ENCODE measurements around the gene DDRGK1. TPM values are rescaled to one million over a fixed set of nuclear protein-coding genes. Genes with fewer than 3 reads are reported as not detected.
A peak's percentile ranks its signal among the peaks of the same experiment; 100 is the strongest.

Gene DDRGK1
- polyA plus RNA-seq, result 10 to 100 TPM; 37.1 to 96.9 (median 69.9) TPM
- long read RNA-seq, donor 1, transcript DDRGK1-201 (9 exons, 1,306 nt), result major isoform, 47 of 138 reads
- long read RNA-seq, donor 1, transcript DDRGK1-204 (2 exons, 865 nt), result minor isoform, 6 of 138 reads
- long read RNA-seq, donor 1, partial matches to known transcripts, result 29 of 138 reads
- long read RNA-seq, donor 1, other reads (novel, unspliced or antisense), result 55 of 138 reads
- long read RNA-seq, donor 2, transcript DDRGK1-201 (9 exons, 1,306 nt), result major isoform, 10 of 17 reads
- long read RNA-seq, donor 2, partial matches to known transcripts, result 5 of 17 reads
- long read RNA-seq, donor 2, other reads (novel, unspliced or antisense), result 0 of 17 reads
- long read RNA-seq, donor 3, transcript DDRGK1-201 (9 exons, 1,306 nt), result major isoform, 24 of 30 reads
- long read RNA-seq, donor 3, transcript DDRGK1-204 (2 exons, 865 nt), result minor isoform, 6 of 30 reads
- long read RNA-seq, donor 3, partial matches to known transcripts, result 0 of 30 reads
- long read RNA-seq, donor 3, other reads (novel, unspliced or antisense), result 0 of 30 reads
- long read RNA-seq, donor 4, partial matches to known transcripts, result 0 of 2 reads
- long read RNA-seq, donor 4, other reads (novel, unspliced or antisense), result 0 of 2 reads
- long read RNA-seq, donor 5, transcript DDRGK1-201 (9 exons, 1,306 nt), result major isoform, 9 of 16 reads
- long read RNA-seq, donor 5, partial matches to known transcripts, result 5 of 16 reads
- long read RNA-seq, donor 5, other reads (novel, unspliced or antisense), result 0 of 16 reads
- long read RNA-seq, donor 6, transcript DDRGK1-201 (9 exons, 1,306 nt), result major isoform, 20 of 22 reads
- long read RNA-seq, donor 6, partial matches to known transcripts, result 0 of 22 reads
- long read RNA-seq, donor 6, other reads (novel, unspliced or antisense), result 0 of 22 reads
- long read RNA-seq, donor 7, transcript DDRGK1-201 (9 exons, 1,306 nt), result major isoform, 16 of 21 reads
- long read RNA-seq, donor 7, transcript DDRGK1-204 (2 exons, 865 nt), result minor isoform, 5 of 21 reads
- long read RNA-seq, donor 7, partial matches to known transcripts, result 0 of 21 reads
- long read RNA-seq, donor 7, other reads (novel, unspliced or antisense), result 0 of 21 reads
- long read RNA-seq, donor 8, partial matches to known transcripts, result 9 of 16 reads
- long read RNA-seq, donor 8, other reads (novel, unspliced or antisense), result 6 of 16 reads
- long read RNA-seq, donor 9, partial matches to known transcripts, result 0 of 5 reads
- long read RNA-seq, donor 9, other reads (novel, unspliced or antisense), result 0 of 5 reads
- long read RNA-seq, donor 10, transcript DDRGK1-201 (9 exons, 1,306 nt), result major isoform, 26 of 36 reads
- long read RNA-seq, donor 10, partial matches to known transcripts, result 6 of 36 reads
- long read RNA-seq, donor 10, other reads (novel, unspliced or antisense), result 0 of 36 reads

- Histone ChIP-seq H3K9me3 (ENCODE audit: control insufficient read depth in 2 of 2, insufficient read depth in 1 of 2, low read depth in 1 of 2, low read length in 1 of 2) (no peaks in the 10 kb centered on the region), H3K4me1 (ENCODE audit: control insufficient read depth in 3 of 3, insufficient read depth in 2 of 3, low read depth in 1 of 3, low read length in 2 of 3) (peaks cover 0 to 23% (median 3%) of the 10 kb centered on the region in 3 donors), H3K27ac (ENCODE audit: low read depth in 1 of 3, low read length in 2 of 3) (peak within 1 kb of the TSS; percentile 78 to 94 (median 86)), H3K4me3 (ENCODE audit: low read depth in 1 of 3, low read length in 3 of 3) (peak within 1 kb of the TSS; percentile 73 to 80 (median 78)), H3K27me3 (ENCODE audit: control insufficient read depth in 3 of 3, insufficient read depth in 3 of 3, low read length in 3 of 3) (no peaks in the 10 kb centered on the region), H3K36me3 (ENCODE audit: control insufficient read depth in 3 of 3, insufficient read depth in 2 of 3, low read depth in 1 of 3, low read length in 3 of 3) (peaks cover 0 to 36% (median 10%) of the 10 kb centered on the region in 3 donors)
- DNase-seq (peak; percentile 86 to 96), FAIRE-seq (no peak)
- 0% methylated on average over 32 to 48 of the region's 48 CpGs for WGBS, 3 donors
Measured at GRCh38 chr20:3204124-3204794, at the start of gene DDRGK1. Gene DDRGK1, minus strand, starts transcription at chr20:3204682. Its CDS starts 55 bp downstream, at chr20:3204627.

- peaks cover 0 to 32% (median 2%) of the 10 kb centered on the region in 3 donors for H3K27me3 ChIP-seq (ENCODE audit: control insufficient read depth in 3 of 3, insufficient read depth in 3 of 3, low read length in 3 of 3)
- no peak overlapping the region for H3K27ac ChIP-seq (ENCODE audit: low read depth in 1 of 3, low read length in 2 of 3)
- no peak for FAIRE-seq
- DNase-seq, result no peak
- H3K4me1 ChIP-seq (ENCODE audit: control insufficient read depth in 3 of 3, insufficient read depth in 2 of 3, low read depth in 1 of 3, low read length in 2 of 3), result peaks cover 0 to 9% (median 2%) of the 10 kb centered on the region in 3 donors
- H3K4me3 ChIP-seq (ENCODE audit: low read depth in 1 of 3, low read length in 3 of 3), result no peak overlapping the region
- 68 to 90% (median 78%) methylated on average over 8 of the region's 8 CpGs for WGBS, 3 donors
- H3K9me3 ChIP-seq (ENCODE audit: control insufficient read depth in 2 of 2, insufficient read depth in 1 of 2, low read depth in 1 of 2, low read length in 1 of 2), result no peaks in the 10 kb centered on the region
- H3K36me3 ChIP-seq (ENCODE audit: control insufficient read depth in 3 of 3, insufficient read depth in 2 of 3, low read depth in 1 of 3, low read length in 3 of 3), result peaks cover 0 to 57% (median 7%) of the 10 kb centered on the region in 3 donors
Measured at GRCh38 chr20:3251806-3252205, 47.3 kb upstream of the DDRGK1 start.

GRCh38 chr20:3250091-3250504 lies 45.6 kb upstream of the DDRGK1 start:
- WGBS, 3 donors, result 60 to 69% (median 64%) methylated on average over 10 of the region's 10 CpGs
- Histone ChIP-seq H3K27ac (ENCODE audit: low read depth in 1 of 3, low read length in 2 of 3) (no peak overlapping the region), H3K4me1 (ENCODE audit: control insufficient read depth in 3 of 3, insufficient read depth in 2 of 3, low read depth in 1 of 3, low read length in 2 of 3) (peaks cover 0 to 9% (median 2%) of the 10 kb centered on the region in 3 donors), H3K27me3 (ENCODE audit: control insufficient read depth in 3 of 3, insufficient read depth in 3 of 3, low read length in 3 of 3) (peaks cover 0 to 36% (median 2%) of the 10 kb centered on the region in 3 donors), H3K4me3 (ENCODE audit: low read depth in 1 of 3, low read length in 3 of 3) (no peak overlapping the region), H3K9me3 (ENCODE audit: control insufficient read depth in 2 of 2, insufficient read depth in 1 of 2, low read depth in 1 of 2, low read length in 1 of 2) (no peaks in the 10 kb centered on the region), H3K36me3 (ENCODE audit: control insufficient read depth in 3 of 3, insufficient read depth in 2 of 3, low read depth in 1 of 3, low read length in 3 of 3) (peaks cover 0 to 42% (median 0%) of the 10 kb centered on the region in 3 donors)
- DNase-seq (no peak), FAIRE-seq (no peak)

GRCh38 chr20:3248993-3249347 lies 44.5 kb upstream of the DDRGK1 start:
- peaks cover 0 to 46% (median 2%) of the 10 kb centered on the region in 3 donors for H3K27me3 ChIP-seq (ENCODE audit: control insufficient read depth in 3 of 3, insufficient read depth in 3 of 3, low read length in 3 of 3)
- H3K27ac ChIP-seq (ENCODE audit: low read depth in 1 of 3, low read length in 2 of 3), result no peak overlapping the region
- FAIRE-seq, result no peak

GRCh38 chr20:3248167-3248992 lies 43.9 kb upstream of the DDRGK1 start:
- H3K4me1 ChIP-seq (ENCODE audit: control insufficient read depth in 3 of 3, insufficient read depth in 2 of 3, low read depth in 1 of 3, low read length in 2 of 3), result peaks cover 0 to 9% (median 2%) of the 10 kb centered on the region in 3 donors
- no peak overlapping the region for H3K4me3 ChIP-seq (ENCODE audit: low read depth in 1 of 3, low read length in 3 of 3)
- WGBS, 3 donors, result 6 to 12% (median 10%) methylated on average over 53 of the region's 53 CpGs
- no peak overlapping the region for H3K27ac ChIP-seq (ENCODE audit: low read depth in 1 of 3, low read length in 2 of 3)
- peak; percentile 28 to 39 for DNase-seq
- peaks cover 0 to 51% (median 2%) of the 10 kb centered on the region in 3 donors for H3K27me3 ChIP-seq (ENCODE audit: control insufficient read depth in 3 of 3, insufficient read depth in 3 of 3, low read length in 3 of 3)
- H3K36me3 ChIP-seq (ENCODE audit: control insufficient read depth in 3 of 3, insufficient read depth in 2 of 3, low read depth in 1 of 3, low read length in 3 of 3), result peaks cover 0 to 28% (median 0%) of the 10 kb centered on the region in 3 donors
- no peak for FAIRE-seq
- no peaks in the 10 kb centered on the region for H3K9me3 ChIP-seq (ENCODE audit: control insufficient read depth in 2 of 2, insufficient read depth in 1 of 2, low read depth in 1 of 2, low read length in 1 of 2)

More at GRCh38 chr20:3248993-3249347, 44.5 kb upstream of the DDRGK1 start:
- Histone ChIP-seq H3K4me1 (ENCODE audit: control insufficient read depth in 3 of 3, insufficient read depth in 2 of 3, low read depth in 1 of 3, low read length in 2 of 3) (peaks cover 0 to 9% (median 2%) of the 10 kb centered on the region in 3 donors), H3K4me3 (ENCODE audit: low read depth in 1 of 3, low read length in 3 of 3) (no peak overlapping the region), H3K36me3 (ENCODE audit: control insufficient read depth in 3 of 3, insufficient read depth in 2 of 3, low read depth in 1 of 3, low read length in 3 of 3) (peaks cover 0 to 34% (median 0%) of the 10 kb centered on the region in 3 donors), H3K9me3 (ENCODE audit: control insufficient read depth in 2 of 2, insufficient read depth in 1 of 2, low read depth in 1 of 2, low read length in 1 of 2) (no peaks in the 10 kb centered on the region)
- WGBS, 3 donors, result 5 to 16% (median 5%) methylated on average over 18 of the region's 18 CpGs
- DNase-seq, result no peak

GRCh38 chr20:3247638-3248037 lies 43.2 kb upstream of the DDRGK1 start:
- Histone ChIP-seq H3K27ac (ENCODE audit: low read depth in 1 of 3, low read length in 2 of 3) (no peak overlapping the region), H3K36me3 (ENCODE audit: control insufficient read depth in 3 of 3, insufficient read depth in 2 of 3, low read depth in 1 of 3, low read length in 3 of 3) (peaks cover 0 to 24% (median 0%) of the 10 kb centered on the region in 3 donors), H3K27me3 (ENCODE audit: control insufficient read depth in 3 of 3, insufficient read depth in 3 of 3, low read length in 3 of 3) (peaks cover 0 to 52% (median 2%) of the 10 kb centered on the region in 3 donors), H3K4me1 (ENCODE audit: control insufficient read depth in 3 of 3, insufficient read depth in 2 of 3, low read depth in 1 of 3, low read length in 2 of 3) (peaks cover 0 to 9% (median 2%) of the 10 kb centered on the region in 3 donors), H3K9me3 (ENCODE audit: control insufficient read depth in 2 of 2, insufficient read depth in 1 of 2, low read depth in 1 of 2, low read length in 1 of 2) (no peaks in the 10 kb centered on the region), H3K4me3 (ENCODE audit: low read depth in 1 of 3, low read length in 3 of 3) (no peak overlapping the region)
- FAIRE-seq (no peak), DNase-seq (no peak)
- WGBS, 3 donors, result 66 to 74% (median 68%) methylated on average over 4 of the region's 4 CpGs

- peaks cover 0 to 14% (median 0%) of the 10 kb centered on the region in 3 donors for H3K36me3 ChIP-seq (ENCODE audit: control insufficient read depth in 3 of 3, insufficient read depth in 2 of 3, low read depth in 1 of 3, low read length in 3 of 3)
- no peak for DNase-seq
- H3K27me3 ChIP-seq (ENCODE audit: control insufficient read depth in 3 of 3, insufficient read depth in 3 of 3, low read length in 3 of 3), result peaks cover 0 to 60% (median 5%) of the 10 kb centered on the region in 3 donors
- FAIRE-seq, result no peak
- H3K9me3 ChIP-seq (ENCODE audit: control insufficient read depth in 2 of 2, insufficient read depth in 1 of 2, low read depth in 1 of 2, low read length in 1 of 2), result no peaks in the 10 kb centered on the region
- peaks cover 0 to 9% (median 2%) of the 10 kb centered on the region in 3 donors for H3K4me1 ChIP-seq (ENCODE audit: control insufficient read depth in 3 of 3, insufficient read depth in 2 of 3, low read depth in 1 of 3, low read length in 2 of 3)
- no peak overlapping the region for H3K4me3 ChIP-seq (ENCODE audit: low read depth in 1 of 3, low read length in 3 of 3)
- 89 to 94% (median 92%) methylated on average over 1 of the region's 1 CpG for WGBS, 3 donors
- no peak overlapping the region for H3K27ac ChIP-seq (ENCODE audit: low read depth in 1 of 3, low read length in 2 of 3)
Measured at GRCh38 chr20:3246682-3247081, 42.2 kb upstream of the DDRGK1 start.
